ENCODE results near the gene IPO5.
"Not testable (repeated sequence)": the region's sequence is repeated elsewhere in the genome, so short reads cannot be mapped to it uniquely, and the experiment has no call there.

Gene IPO5

DNA sequence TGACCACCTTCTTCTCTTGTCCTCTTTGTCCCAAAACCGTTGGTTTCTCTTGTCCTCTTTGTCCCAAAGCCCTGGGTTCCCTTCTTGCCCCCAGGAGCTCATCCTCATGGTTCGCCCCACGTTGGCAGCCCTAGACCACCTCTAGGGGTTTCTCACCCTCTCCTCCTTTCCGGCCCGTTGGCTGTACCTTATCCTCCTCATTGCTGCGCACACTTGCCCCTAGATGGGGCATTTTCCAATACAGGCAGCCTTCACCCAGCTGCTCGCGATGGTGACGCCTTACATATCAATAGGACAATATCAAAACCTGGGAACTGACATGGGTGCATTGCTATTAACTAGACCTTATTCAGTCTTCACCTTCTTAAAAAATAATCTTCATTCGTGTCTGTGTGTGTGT lies 86.5 kb downstream of the IPO5 start:
- WGBS: 93% methylated on average over 9 of the region's 10 CpGs
- no peak overlapping the region for H2AFZ ChIP-seq (ENCODE audit: low read depth, low read length)
- DNase-seq: no peak
- no peaks in the 10 kb centered on the region for H3K4me1 ChIP-seq (ENCODE audit: control insufficient read depth, insufficient read depth, low read depth, low read length)
- H3K9me3 ChIP-seq (ENCODE audit: control insufficient read depth, low read length): no peaks in the 10 kb centered on the region
- H2BK12ac ChIP-seq (ENCODE audit: low read length in 2 of 2): peak overlapping the region in 1 of 2 experiments; percentile 39
- no peak overlapping the region for H3K14ac ChIP-seq (ENCODE audit: low read length in 2 of 2)
- no peak overlapping the region for H3K9ac ChIP-seq (ENCODE audit: low read length)
- no peak overlapping the region for H3K18ac ChIP-seq (ENCODE audit: low read depth in 1 of 2, low read length in 2 of 2)
- no peak overlapping the region for H4K91ac ChIP-seq (ENCODE audit: low read length)
- H4K8ac ChIP-seq (ENCODE audit: low read length): peak overlapping the region; percentile 9
- no peak overlapping the region for H2BK120ac ChIP-seq (ENCODE audit: low read depth, low read length)
- no peak overlapping the region for H3K27ac ChIP-seq (ENCODE audit: low read length, poor library complexity, severe bottlenecking)
- no peak overlapping the region for H2BK5ac ChIP-seq (ENCODE audit: low read depth, low read length, poor library complexity, severe bottlenecking)
- no peaks in the 10 kb centered on the region for H3K36me3 ChIP-seq (ENCODE audit: control insufficient read depth in 1 of 2, insufficient read depth in 2 of 2, low read depth in 1 of 2, low read length in 2 of 2)
- no peak overlapping the region for H3K4ac ChIP-seq (ENCODE audit: low read depth in 1 of 2, low read length in 2 of 2)
- no peaks in the 10 kb centered on the region for H3K79me1 ChIP-seq (replicated peaks; ENCODE audit: low read length, poor library complexity, severe bottlenecking)
- H3K23ac ChIP-seq (ENCODE audit: low read length in 2 of 2): no peak overlapping the region
- no peaks in the 10 kb centered on the region for H3K27me3 ChIP-seq (ENCODE audit: control insufficient read depth in 1 of 2, insufficient read depth in 1 of 2, low read length in 2 of 2)
- H3K4me3 ChIP-seq (ENCODE audit: insufficient read depth in 1 of 2, low read depth in 1 of 2, low read length in 2 of 2): no peak overlapping the region
- no peak overlapping the region for H3K4me2 ChIP-seq (ENCODE audit: low read length, poor library complexity, severe bottlenecking)
- peak overlapping the region; percentile 80 for H2BK15ac ChIP-seq (ENCODE audit: low read depth, poor library complexity, severe bottlenecking)
- no peak overlapping the region for H2AK5ac ChIP-seq (ENCODE audit: low read length, severe bottlenecking)

DNA sequence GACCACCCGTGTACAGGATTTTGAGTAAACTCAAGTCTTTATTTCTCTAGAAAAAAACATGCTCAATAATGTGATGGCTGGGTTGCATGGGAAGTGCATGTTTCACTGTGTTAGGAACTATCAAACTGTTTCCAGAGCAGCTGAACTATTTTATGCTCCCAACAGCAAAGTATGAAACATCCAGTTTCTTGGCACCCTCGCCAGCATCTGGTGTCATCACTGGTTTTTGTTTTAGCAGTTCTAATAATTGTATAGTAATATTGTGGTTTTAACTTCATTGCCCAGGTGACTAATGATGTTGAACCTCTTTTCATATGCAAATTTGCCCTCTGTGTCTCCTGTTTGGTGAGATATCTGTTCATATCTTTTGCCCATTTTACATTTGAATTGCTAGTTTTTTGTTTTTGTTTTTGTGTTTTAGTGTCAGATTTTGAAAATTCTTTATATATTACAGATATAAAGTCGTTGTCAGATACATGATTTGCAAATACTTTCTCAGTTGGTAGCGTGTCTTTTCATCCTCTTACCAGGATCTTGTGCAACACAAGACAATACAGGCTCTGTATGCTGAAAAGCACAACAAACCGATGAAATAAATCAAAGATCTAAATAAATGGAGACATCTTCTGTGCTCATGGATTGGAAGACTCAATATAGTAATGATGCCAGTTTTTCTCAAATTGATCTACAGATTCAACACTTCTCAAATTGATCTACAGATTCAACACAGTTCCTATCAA lies 87.8 kb downstream of the IPO5 start:
- no peak overlapping the region for H3K4me3 ChIP-seq (ENCODE audit: insufficient read depth in 1 of 2, low read depth in 1 of 2, low read length in 2 of 2)
- no peak overlapping the region for H2BK120ac ChIP-seq (ENCODE audit: low read depth, low read length)
- H4K8ac ChIP-seq (ENCODE audit: low read length): no peak overlapping the region
- no peak overlapping the region for H4K91ac ChIP-seq (ENCODE audit: low read length)
- no peak overlapping the region for H3K9ac ChIP-seq (ENCODE audit: low read length)
- H3K4me1 ChIP-seq (ENCODE audit: control insufficient read depth, insufficient read depth, low read depth, low read length): no peaks in the 10 kb centered on the region
- H3K23ac ChIP-seq (ENCODE audit: low read length in 2 of 2): no peak overlapping the region
- H3K4ac ChIP-seq (ENCODE audit: low read depth in 1 of 2, low read length in 2 of 2): no peak overlapping the region
- H3K14ac ChIP-seq (ENCODE audit: low read length in 2 of 2): no peak overlapping the region
- H3K79me1 ChIP-seq (replicated peaks; ENCODE audit: low read length, poor library complexity, severe bottlenecking): no peaks in the 10 kb centered on the region
- no peak overlapping the region for H3K4me2 ChIP-seq (ENCODE audit: low read length, poor library complexity, severe bottlenecking)
- H2BK5ac ChIP-seq (ENCODE audit: low read depth, low read length, poor library complexity, severe bottlenecking): no peak overlapping the region
- H2AK5ac ChIP-seq (ENCODE audit: low read length, severe bottlenecking): no peak overlapping the region
- H3K9me3 ChIP-seq (ENCODE audit: control insufficient read depth, low read length): no peaks in the 10 kb centered on the region
- whole genome bisulfite sequencing: 100% methylated on average over 1 of the region's 5 CpGs
- no peaks in the 10 kb centered on the region for H3K36me3 ChIP-seq (ENCODE audit: control insufficient read depth in 1 of 2, insufficient read depth in 2 of 2, low read depth in 1 of 2, low read length in 2 of 2)
- H2BK12ac ChIP-seq (ENCODE audit: low read length in 2 of 2): no peak overlapping the region
- no peak overlapping the region for H3K27ac ChIP-seq (ENCODE audit: low read length, poor library complexity, severe bottlenecking)
- no peak overlapping the region for H2AFZ ChIP-seq (ENCODE audit: low read depth, low read length)
- H3K18ac ChIP-seq (ENCODE audit: low read depth in 1 of 2, low read length in 2 of 2): no peak overlapping the region
- H3K27me3 ChIP-seq (ENCODE audit: control insufficient read depth in 1 of 2, insufficient read depth in 1 of 2, low read length in 2 of 2): no peaks in the 10 kb centered on the region
- DNase-seq: no peak
- no peak overlapping the region for H2BK15ac ChIP-seq (ENCODE audit: low read depth, poor library complexity, severe bottlenecking)

DNA sequence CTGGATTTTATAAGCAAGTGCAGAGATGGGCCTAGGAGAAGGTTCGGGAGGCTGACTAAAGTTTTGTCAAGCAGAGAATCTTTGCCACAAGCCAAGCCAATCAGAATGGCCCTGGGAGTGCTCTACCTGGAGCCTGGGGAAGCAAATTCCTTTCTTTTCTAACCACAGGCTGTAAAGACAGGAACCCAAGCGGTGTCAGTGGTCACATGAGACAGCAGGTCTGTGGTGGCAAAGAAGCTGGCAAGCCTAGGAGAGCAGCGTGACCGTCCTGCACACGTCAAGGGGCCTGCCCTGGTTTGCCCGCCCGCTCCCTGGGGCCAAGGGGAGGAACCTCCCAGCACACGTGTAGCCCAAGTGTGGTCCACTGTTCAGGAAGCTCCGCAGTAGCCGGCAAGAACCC lies 90.8 kb downstream of the IPO5 start:
- H3K4ac ChIP-seq (ENCODE audit: low read depth in 1 of 2, low read length in 2 of 2): no peak overlapping the region
- H2BK12ac ChIP-seq (ENCODE audit: low read length in 2 of 2): peak overlapping the region in 1 of 2 experiments; percentile 15
- H2BK120ac ChIP-seq (ENCODE audit: low read depth, low read length): no peak overlapping the region
- no peak overlapping the region for H3K18ac ChIP-seq (ENCODE audit: low read depth in 1 of 2, low read length in 2 of 2)
- no peaks in the 10 kb centered on the region for H3K27me3 ChIP-seq (ENCODE audit: control insufficient read depth in 1 of 2, insufficient read depth in 1 of 2, low read length in 2 of 2)
- no peak overlapping the region for H2BK15ac ChIP-seq (ENCODE audit: low read depth, poor library complexity, severe bottlenecking)
- H3K4me3 ChIP-seq (ENCODE audit: insufficient read depth in 1 of 2, low read depth in 1 of 2, low read length in 2 of 2): no peak overlapping the region
- H2AK5ac ChIP-seq (ENCODE audit: low read length, severe bottlenecking): no peak overlapping the region
- no peak overlapping the region for H2BK5ac ChIP-seq (ENCODE audit: low read depth, low read length, poor library complexity, severe bottlenecking)
- H3K23ac ChIP-seq (ENCODE audit: low read length in 2 of 2): no peak overlapping the region
- no peak overlapping the region for H4K91ac ChIP-seq (ENCODE audit: low read length)
- WGBS: 93% methylated on average over 10 of the region's 10 CpGs
- no peak overlapping the region for H4K8ac ChIP-seq (ENCODE audit: low read length)
- no peaks in the 10 kb centered on the region for H3K4me1 ChIP-seq (ENCODE audit: control insufficient read depth, insufficient read depth, low read depth, low read length)
- H3K9me3 ChIP-seq (ENCODE audit: control insufficient read depth, low read length): no peaks in the 10 kb centered on the region
- DNase-seq: no peak
- H3K27ac ChIP-seq (ENCODE audit: low read length, poor library complexity, severe bottlenecking): no peak overlapping the region
- no peak overlapping the region for H2AFZ ChIP-seq (ENCODE audit: low read depth, low read length)
- no peaks in the 10 kb centered on the region for H3K79me1 ChIP-seq (replicated peaks; ENCODE audit: low read length, poor library complexity, severe bottlenecking)
- no peak overlapping the region for H3K9ac ChIP-seq (ENCODE audit: low read length)
- H3K14ac ChIP-seq (ENCODE audit: low read length in 2 of 2): peak overlapping the region in 1 of 2 experiments; percentile 61
- H3K36me3 ChIP-seq (ENCODE audit: control insufficient read depth in 1 of 2, insufficient read depth in 2 of 2, low read depth in 1 of 2, low read length in 2 of 2): no peaks in the 10 kb centered on the region
- H3K4me2 ChIP-seq (ENCODE audit: low read length, poor library complexity, severe bottlenecking): no peak overlapping the region

DNA sequence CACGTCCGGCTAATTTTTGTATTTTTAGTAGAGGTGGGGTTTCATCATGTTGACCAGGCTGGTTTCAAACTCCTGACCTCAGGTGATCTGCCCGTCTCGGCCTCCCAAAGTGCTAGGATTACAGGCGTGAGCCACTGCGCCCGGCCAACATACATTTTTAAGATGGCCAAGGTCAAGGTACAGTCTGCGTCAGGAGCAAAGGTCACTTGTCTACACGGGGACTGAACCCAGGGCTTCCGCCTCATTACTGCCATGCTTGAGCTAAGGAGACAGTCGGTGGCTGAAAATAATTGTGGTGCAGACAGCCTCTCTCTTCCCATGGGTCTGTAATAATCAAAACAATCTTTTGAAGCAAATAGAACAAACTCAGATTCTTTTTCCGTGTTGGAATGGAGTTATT lies 94.3 kb downstream of the IPO5 start:
- not testable (repeated sequence) for H3K9me3 ChIP-seq (ENCODE audit: control insufficient read depth, low read length); H3K27me3 ChIP-seq (ENCODE audit: control insufficient read depth in 1 of 2, insufficient read depth in 1 of 2, low read length in 2 of 2); H2AK5ac ChIP-seq (ENCODE audit: low read length, severe bottlenecking); H2AFZ ChIP-seq (ENCODE audit: low read depth, low read length); H3K23ac ChIP-seq (ENCODE audit: low read length in 2 of 2); DNase-seq; H3K4ac ChIP-seq (ENCODE audit: low read depth in 1 of 2, low read length in 2 of 2); H2BK5ac ChIP-seq (ENCODE audit: low read depth, low read length, poor library complexity, severe bottlenecking); H3K14ac ChIP-seq (ENCODE audit: low read length in 2 of 2); H3K4me3 ChIP-seq (ENCODE audit: insufficient read depth in 1 of 2, low read depth in 1 of 2, low read length in 2 of 2); H2BK15ac ChIP-seq (ENCODE audit: low read depth, poor library complexity, severe bottlenecking); H3K36me3 ChIP-seq (ENCODE audit: control insufficient read depth in 1 of 2, insufficient read depth in 2 of 2, low read depth in 1 of 2, low read length in 2 of 2); H2BK120ac ChIP-seq (ENCODE audit: low read depth, low read length); H3K79me1 ChIP-seq (replicated peaks; ENCODE audit: low read length, poor library complexity, severe bottlenecking); H2BK12ac ChIP-seq (ENCODE audit: low read length in 2 of 2); H3K4me1 ChIP-seq (ENCODE audit: control insufficient read depth, insufficient read depth, low read depth, low read length); H3K4me2 ChIP-seq (ENCODE audit: low read length, poor library complexity, severe bottlenecking); H3K9ac ChIP-seq (ENCODE audit: low read length); H4K8ac ChIP-seq (ENCODE audit: low read length); H3K27ac ChIP-seq (ENCODE audit: low read length, poor library complexity, severe bottlenecking); H4K91ac ChIP-seq (ENCODE audit: low read length)
- peak overlapping the region in 1 of 2 experiments; percentile 6 for H3K18ac ChIP-seq (ENCODE audit: low read depth in 1 of 2, low read length in 2 of 2)
- 89% methylated on average over 12 of the region's 12 CpGs for WGBS

All from mesenchymal stem cell (in vitro differentiated cells and primary cell).